NCI-H2107 (cell line): ENCODE data around the gene PLCL1.
"Not testable (repeated sequence)": the region's sequence is repeated elsewhere in the genome, so short reads cannot be mapped to it uniquely, and the experiment has no call there.

Experiments
- DNase-seq: peaks from one replicate; lab custom pipeline; 2025; lab: John Stamatoyannopoulos, UW

Gene PLCL1

GRCh38 chr2:198178766-198179165 lies 374.4 kb downstream of the PLCL1 start:
- DNase-seq = no peak

GRCh38 chr2:198186257-198186656 lies 381.9 kb downstream of the PLCL1 start:
- no peak for DNase-seq

- no peak for DNase-seq
Measured at GRCh38 chr2:198187841-198188240, 383.4 kb downstream of the PLCL1 start.

GRCh38 chr2:198188982-198189381 lies 384.6 kb downstream of the PLCL1 start:
- DNase-seq = no peak

- DNase-seq = no peak
Measured at GRCh38 chr2:198191651-198192050, 387.3 kb downstream of the PLCL1 start.

- DNase-seq = not testable (repeated sequence)
Measured at GRCh38 chr2:198196556-198196955, 392.2 kb downstream of the PLCL1 start.
